ENCODE results near the gene CKB. TPM values are rescaled to one million over a fixed set of nuclear protein-coding genes. Genes with fewer than 3 reads are reported as not detected.
"Not testable (repeated sequence)": the region's sequence is repeated elsewhere in the genome, so short reads cannot be mapped to it uniquely, and the experiment has no call there.

Gene CKB
- polyA plus RNA-seq, 1 donor from 2014 or later = 0.61 TPM

DNA sequence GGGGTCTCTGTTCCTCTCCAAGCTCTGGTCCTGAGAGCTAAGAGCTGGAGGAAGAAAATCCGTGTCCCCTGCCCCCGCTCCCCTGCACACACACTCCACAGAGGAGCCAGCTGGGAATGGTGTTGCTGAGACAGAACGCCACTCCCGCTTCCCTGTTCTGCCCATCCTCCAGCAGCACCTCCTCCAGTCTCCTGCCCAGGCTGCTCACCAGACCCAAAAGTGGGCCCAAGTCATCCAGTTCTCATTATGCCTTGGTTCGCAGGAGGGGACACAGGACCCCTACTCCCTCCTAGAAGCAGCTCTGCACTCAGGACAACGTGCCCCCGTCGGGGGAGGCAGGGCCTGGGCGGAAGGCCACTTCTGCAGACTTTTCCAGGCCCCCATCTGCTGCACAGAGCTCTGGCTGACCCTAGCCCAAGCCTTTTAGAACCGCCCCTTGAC, 5.5 kb upstream of the CKB start:
- no peaks in the 10 kb centered on the region for H3K9me3 Mint-ChIP-seq
- peak overlapping the region; percentile 85 to 94 (median 94) for H3K27ac Mint-ChIP-seq
- peaks cover 3% of the 10 kb centered on the region for H3K27me3 Mint-ChIP-seq
- H3K4me1 Mint-ChIP-seq = peaks cover 20 to 29% (median 26%) of the 10 kb centered on the region in 3 donors
- H3K36me3 Mint-ChIP-seq = no peaks in the 10 kb centered on the region
- peak overlapping the region; percentile 86 to 96 (median 92) for H3K4me3 Mint-ChIP-seq

DNA sequence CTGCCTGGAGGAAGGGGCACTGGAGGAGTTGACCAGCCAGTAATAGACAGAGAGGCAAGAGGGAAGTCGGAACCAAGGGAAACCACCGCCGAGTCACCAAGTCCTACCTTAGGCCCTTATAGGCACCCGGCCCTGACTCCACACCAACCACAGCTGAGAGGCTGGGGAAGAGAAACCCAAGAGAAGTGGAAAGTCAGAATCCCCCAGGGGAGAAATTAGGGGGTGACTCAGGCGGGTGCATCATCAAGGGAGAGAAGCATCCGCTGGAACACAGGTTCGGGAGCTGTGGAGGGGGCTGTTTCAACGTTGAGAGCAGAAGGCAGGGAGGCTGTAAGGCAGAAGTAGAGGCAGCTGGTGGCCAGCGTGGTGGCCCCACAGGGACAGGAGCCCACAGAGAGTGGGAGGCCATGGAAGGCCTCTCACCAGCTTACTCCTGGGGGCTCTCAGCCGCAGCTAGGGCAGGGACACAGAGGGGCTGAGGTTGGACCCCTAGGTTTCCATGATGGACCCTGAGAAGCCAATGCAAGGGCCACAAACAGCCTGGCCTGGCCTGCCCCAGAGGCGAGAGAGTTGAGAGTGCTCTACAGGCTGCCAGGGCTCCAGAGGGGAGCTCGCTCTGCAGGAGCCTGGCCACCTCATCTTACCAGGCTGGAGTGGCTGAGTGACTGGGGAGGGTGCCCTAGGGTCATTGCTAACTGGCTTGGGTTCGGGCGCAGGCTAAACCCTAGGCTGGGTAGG, 4.9 kb upstream of the CKB start:
- Mint-ChIP-seq H3K4me1 (peaks cover 20 to 29% (median 26%) of the 10 kb centered on the region in 3 donors), H3K27ac (peak overlapping the region; percentile 85 to 96 (median 94)), H3K9me3 (no peaks in the 10 kb centered on the region), H3K4me3 (peak overlapping the region; percentile 35 to 86 (median 75)), H3K36me3 (no peaks in the 10 kb centered on the region), H3K27me3 (peaks cover 3% of the 10 kb centered on the region)

DNA sequence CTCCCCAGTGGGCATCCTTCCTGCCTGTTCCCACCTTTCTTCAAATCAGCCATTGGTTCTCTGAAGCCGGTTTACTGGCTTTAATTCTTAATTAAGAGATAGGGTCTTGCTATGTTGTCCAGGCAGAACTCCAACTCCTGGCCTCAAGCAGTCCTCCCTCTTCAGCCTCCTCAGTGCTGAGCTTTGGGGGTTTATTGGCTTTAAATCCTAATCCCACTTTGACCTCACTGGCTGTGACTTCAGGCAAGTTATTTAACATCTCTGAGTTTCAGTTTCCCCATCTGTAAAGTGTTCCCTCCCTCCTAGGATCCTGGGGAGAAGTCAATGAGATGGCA, 4.3 kb upstream of the CKB start:
- Mint-ChIP-seq H3K4me1 (peaks cover 20 to 29% (median 26%) of the 10 kb centered on the region in 3 donors), H3K9me3 (no peaks in the 10 kb centered on the region), H3K4me3 (peak overlapping the region in 2 of 4 donors; percentile 72 to 86), H3K27me3 (peaks cover 4% of the 10 kb centered on the region), H3K36me3 (no peaks in the 10 kb centered on the region), H3K27ac (peak overlapping the region in 2 of 3 donors; percentile 85 to 94)

DNA sequence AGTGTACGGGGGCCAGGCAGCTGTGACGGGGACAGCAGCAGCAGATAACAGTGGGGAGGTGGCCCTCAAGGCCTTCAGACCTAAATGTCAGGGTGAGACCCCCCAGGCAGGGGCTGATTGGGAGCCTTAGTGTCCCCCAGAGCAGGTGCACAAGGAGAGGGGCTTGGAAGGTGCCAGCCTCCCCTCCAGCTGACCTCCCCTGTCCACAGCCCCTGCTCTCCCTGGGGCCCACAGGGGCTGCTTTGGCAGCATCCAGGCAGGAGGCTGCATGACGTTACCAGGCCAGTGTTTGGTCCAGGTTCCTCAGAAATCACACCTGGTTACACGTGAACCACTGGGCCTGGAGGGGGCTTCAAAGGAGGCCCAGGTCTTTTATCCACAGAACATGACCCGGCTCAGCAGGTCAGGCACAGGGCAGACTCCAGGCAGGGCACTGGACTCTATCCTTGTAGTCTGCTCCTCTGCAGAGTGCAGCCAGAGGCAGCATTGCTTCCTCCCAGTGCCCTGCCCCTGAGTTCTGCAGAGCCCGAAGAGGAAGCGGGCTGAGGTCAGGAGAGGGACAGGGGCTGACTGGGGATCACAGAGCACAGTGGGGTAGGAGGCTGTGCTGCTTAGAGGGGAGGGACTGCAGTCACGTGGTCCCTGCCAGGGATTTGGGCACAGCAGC, 3.8 kb upstream of the CKB start:
- Mint-ChIP-seq H3K4me3 (peak overlapping the region in 1 of 4 donors; percentile 13), H3K4me1 (peaks cover 19 to 29% (median 26%) of the 10 kb centered on the region in 3 donors), H3K27ac (peak overlapping the region in 1 of 3 donors; percentile 71), H3K27me3 (peaks cover 4% of the 10 kb centered on the region), H3K9me3 (no peaks in the 10 kb centered on the region), H3K36me3 (no peaks in the 10 kb centered on the region)

DNA sequence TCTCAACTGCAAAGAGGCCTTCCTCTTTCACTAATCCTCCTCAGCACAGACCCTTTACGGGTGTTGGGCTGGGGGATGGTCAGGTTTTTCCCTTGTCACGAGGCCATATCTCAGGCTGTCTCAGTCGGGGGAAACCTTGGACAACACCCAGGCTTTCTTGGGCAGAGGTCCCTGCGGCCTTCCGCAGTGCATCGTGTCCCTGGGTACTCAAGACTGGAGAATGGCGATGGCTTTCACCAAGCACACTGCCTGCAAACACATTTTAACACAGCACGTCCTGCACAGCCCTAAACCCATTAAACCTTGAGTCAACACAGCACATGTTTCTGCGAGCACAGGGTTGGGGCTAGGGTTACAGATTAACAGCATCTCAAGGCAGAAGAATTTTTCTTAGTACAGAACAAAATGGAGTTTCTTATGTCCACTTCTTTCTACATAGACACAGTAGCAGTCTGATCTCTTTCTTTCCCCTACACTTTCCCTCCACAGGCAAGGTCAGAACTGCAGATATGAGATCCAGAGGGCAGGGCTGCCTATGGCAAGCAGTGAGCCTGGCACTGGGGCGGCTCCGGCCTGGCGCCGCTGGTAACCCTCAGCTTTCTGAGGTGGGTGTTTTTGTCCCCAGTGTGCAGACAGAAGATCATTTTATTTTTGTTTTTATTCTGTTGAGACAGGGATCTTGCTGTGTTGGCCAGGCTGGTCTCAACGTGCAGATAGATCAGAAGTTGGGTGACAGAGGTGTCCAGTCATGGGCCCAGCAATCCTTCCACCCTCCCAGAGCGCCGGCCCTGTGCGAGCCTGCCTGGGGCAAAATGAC, 3.0 kb upstream of the CKB start:
- H3K9me3 Mint-ChIP-seq, H3K27me3 Mint-ChIP-seq, H3K36me3 Mint-ChIP-seq: not testable (repeated sequence)
- Mint-ChIP-seq H3K27ac (peak overlapping the region in 1 of 3 donors; percentile 71), H3K4me3 (peak overlapping the region in 1 of 4 donors; percentile 13), H3K4me1 (peaks cover 19 to 29% (median 25%) of the 10 kb centered on the region in 3 donors)

DNA sequence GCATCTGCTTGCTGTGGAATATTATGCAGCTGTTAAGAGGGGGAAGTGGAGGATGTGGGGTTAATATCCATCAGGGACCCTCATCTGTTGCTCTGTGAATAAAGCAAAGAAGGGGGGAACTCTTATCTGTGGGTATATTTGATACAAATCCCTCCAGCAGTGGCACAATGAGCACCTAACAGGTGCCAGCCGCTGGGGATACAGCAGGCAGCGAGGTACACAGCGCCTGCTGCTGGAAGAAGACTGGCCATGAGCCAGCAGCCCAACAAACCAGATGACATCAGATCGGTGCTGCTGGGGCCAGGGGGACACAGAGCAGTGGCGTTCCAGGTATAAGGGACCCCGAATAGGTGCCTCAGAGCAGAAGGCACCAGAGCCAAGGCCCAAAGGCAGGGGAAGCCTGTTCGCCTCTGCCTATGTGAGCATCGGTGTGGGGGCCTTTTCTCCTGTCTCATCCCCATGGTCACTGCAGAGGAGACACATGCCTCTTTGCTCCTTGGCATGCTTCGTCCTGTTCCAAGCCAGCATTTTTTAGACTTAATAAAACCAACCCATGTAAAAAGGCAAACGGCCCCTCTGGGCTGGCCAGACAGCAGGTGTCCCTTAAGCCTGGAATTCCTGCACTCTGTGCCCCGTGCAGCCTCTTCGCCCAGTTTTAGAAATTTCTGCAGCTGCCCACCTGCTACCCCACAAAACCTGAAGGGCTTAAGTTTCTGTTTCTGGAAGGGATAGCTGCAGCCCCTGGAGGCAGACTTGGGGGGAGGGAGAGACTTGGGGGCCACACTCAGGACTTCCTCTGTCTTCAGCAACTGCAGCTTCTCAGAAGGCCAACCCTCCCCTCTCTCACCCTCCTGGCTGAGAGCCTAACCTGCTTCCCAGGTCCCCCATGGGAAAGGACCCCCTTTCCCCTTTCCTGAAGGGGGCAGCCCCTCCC, 1.6 kb upstream of the CKB start:
- Mint-ChIP-seq H3K4me3 (peak overlapping the region in 3 of 4 donors; percentile 16 to 64 (median 52)), H3K27ac (peak overlapping the region in 2 of 3 donors; percentile 28 to 90), H3K9me3 (no peaks in the 10 kb centered on the region), H3K36me3 (no peaks in the 10 kb centered on the region), H3K4me1 (peaks cover 12 to 17% (median 16%) of the 10 kb centered on the region in 3 donors), H3K27me3 (peaks cover 13% of the 10 kb centered on the region)

DNA sequence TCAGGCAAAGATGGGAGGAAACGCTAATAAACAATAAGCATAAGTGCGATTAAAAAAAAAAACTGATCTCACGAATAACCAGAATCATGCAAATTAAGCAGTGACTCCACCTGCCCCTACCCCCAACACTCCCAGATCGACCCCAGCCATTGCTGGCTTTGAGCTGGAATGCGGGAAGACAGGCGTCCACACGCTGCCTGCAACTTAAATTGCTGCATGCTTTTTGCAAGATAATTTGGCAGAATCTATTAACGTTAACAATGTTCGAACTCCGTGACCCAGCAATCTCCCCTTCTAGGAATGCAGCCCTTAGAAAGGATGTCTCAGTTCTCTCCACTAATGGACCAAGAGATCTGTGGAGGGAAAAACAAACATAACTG, 935 bp upstream of the CKB start:
- H3K9me3 Mint-ChIP-seq = no peaks in the 10 kb centered on the region
- H3K4me1 Mint-ChIP-seq = peaks cover 10 to 17% (median 16%) of the 10 kb centered on the region in 3 donors
- H3K27me3 Mint-ChIP-seq = peaks cover 13% of the 10 kb centered on the region
- H3K4me3 Mint-ChIP-seq = peak overlapping the region; percentile 7 to 64 (median 24)
- no peaks in the 10 kb centered on the region for H3K36me3 Mint-ChIP-seq
- H3K27ac Mint-ChIP-seq = peak overlapping the region in 1 of 3 donors; percentile 90

DNA sequence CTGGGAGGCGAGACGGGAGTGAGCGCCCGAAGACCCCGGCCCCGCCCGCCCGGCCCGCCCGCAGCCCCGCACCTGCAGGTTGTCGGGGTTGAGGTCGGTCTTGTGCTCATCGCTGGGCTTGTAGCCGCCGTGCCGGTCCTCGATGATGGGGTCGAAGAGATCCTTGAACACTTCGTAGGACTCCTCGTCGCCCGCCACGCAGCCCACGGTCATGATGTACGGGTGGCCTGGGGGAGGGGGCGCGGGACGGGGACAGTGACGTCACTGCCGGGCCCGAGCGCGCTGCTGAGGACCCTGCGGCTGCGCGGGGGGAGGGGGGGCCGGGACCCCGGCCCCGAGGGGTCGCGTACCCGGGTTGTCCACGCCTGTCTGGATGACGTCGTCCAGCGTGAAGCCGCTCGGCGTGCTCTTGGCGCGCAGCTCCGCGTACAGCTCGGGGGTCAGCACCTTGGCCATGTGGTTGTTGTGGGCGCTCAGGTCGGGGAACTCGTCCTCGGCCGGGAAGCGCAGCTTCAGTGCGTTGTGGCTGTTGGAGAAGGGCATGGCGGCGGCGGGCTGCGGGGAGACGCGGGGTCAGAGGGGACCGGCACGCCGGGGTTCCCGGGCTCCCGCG, 573 bp downstream of the CKB start:
- Mint-ChIP-seq H3K4me1 (peaks cover 3 to 11% (median 3%) of the 10 kb centered on the region in 3 donors), H3K36me3 (no peaks in the 10 kb centered on the region)

DNA sequence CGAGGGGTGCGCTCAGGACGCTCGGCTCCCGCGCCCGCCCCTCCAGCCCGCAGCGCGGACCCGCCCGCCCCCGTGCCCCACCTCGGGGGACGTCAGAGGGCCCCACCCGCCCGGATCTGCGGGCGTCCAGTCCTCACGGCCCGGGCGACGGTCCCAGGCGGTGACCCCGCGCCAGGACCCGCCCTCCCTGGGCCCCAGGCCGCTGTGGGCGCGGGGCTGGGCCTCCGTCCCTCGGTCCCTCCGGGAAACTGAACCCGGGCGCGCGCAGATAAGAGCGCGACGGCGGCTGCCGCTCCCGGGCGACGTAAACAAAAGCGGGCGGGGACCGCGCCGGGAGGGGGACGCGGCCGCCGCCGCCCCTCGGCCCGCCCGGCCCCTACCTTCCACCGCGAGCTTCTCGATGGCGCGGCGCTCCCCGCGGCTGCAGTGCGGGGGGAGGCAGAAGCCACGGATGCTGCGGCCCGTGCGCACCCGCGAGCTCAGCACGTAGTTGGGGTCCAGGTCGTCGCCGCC, 1.1 kb downstream of the CKB start:
- peaks cover 13% of the 10 kb centered on the region for H3K27me3 Mint-ChIP-seq
- H3K4me3 Mint-ChIP-seq = peak overlapping the region in 3 of 4 donors; percentile 41 to 77 (median 70)

More for the DNA sequence above, 573 bp downstream of the CKB start:
- H3K9me3 Mint-ChIP-seq = no peaks in the 10 kb centered on the region
- no peak overlapping the region for H3K27ac Mint-ChIP-seq
- peak overlapping the region in 3 of 4 donors; percentile 65 to 73 (median 70) for H3K4me3 Mint-ChIP-seq
- peaks cover 13% of the 10 kb centered on the region for H3K27me3 Mint-ChIP-seq

DNA sequence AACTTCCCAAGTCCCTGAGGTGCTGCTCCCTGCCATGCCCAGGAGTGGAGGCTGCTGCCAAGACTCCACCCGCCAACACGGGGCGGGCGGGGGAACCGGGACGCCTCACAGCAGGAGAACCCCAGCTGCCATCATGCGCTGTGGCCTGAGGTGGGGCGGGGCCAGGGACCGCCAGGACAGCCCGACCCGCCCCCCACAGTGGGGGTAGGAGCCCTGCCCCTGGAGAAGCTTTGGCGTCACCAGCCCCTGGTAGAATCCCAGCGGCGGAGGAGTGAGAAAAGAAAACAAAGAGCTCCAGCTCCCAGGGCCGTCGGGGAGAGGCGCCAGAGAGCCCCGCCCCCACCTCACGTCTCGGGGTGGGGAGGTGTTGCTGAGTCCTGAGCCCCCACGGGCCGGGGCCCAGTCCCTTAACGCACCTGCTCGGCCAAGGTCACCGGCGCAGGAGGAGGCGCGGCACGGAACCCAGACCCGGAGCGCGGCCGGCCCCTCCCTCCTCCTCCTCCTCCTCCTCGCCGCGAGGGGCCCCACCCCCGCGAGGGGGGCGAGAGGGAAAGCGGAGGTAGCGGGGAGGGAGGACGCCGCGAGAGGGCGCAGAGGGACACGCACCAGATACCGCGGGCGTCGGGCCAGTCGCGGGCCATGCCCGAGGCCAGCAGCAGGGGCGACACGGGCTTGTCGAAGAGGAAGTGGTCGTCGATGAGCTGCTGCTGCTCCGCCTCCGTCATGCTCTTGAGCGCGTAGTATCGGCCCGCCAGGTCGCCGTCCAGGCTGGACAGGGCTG, 1.8 kb downstream of the CKB start:
- no peaks in the 10 kb centered on the region for H3K9me3 Mint-ChIP-seq
- peak overlapping the region in 3 of 4 donors; percentile 62 to 85 (median 81) for H3K4me3 Mint-ChIP-seq
- no peaks in the 10 kb centered on the region for H3K36me3 Mint-ChIP-seq
- peaks cover 13% of the 10 kb centered on the region for H3K27me3 Mint-ChIP-seq
- H3K4me1 Mint-ChIP-seq = peaks cover 1 to 9% (median 1%) of the 10 kb centered on the region in 3 donors
- H3K27ac Mint-ChIP-seq = peak overlapping the region in 1 of 3 donors; percentile 39

More for the DNA sequence above, 1.1 kb downstream of the CKB start:
- Mint-ChIP-seq H3K27ac (no peak overlapping the region), H3K9me3 (no peaks in the 10 kb centered on the region), H3K36me3 (no peaks in the 10 kb centered on the region), H3K4me1 (peaks cover 1 to 9% (median 1%) of the 10 kb centered on the region in 3 donors)

DNA sequence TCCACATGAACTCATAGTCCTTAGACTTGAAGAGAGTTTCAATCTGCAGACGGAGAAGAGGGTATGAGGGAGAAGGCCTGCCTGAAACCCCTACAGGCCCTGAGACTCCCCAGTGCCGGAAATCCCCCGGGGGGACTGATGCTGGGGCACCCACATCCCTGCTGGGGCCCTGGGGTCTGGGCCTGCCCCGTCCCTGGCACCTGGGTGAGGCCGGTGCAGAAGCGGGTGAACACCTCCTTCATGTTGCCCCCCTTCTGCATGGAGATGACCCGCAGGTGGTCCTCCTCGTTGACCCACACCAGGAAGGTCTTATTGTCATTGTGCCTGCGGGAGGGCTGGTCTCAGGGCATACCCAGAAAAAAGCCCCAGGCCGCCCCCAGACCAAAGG, 2.4 kb downstream of the CKB start:
- peak overlapping the region in 1 of 3 donors; percentile 39 for H3K27ac Mint-ChIP-seq
- H3K9me3 Mint-ChIP-seq = no peaks in the 10 kb centered on the region
- no peaks in the 10 kb centered on the region for H3K36me3 Mint-ChIP-seq
- H3K4me1 Mint-ChIP-seq = peaks cover 1 to 9% (median 1%) of the 10 kb centered on the region in 3 donors
- peaks cover 13% of the 10 kb centered on the region for H3K27me3 Mint-ChIP-seq
- peak overlapping the region; percentile 62 to 85 (median 80) for H3K4me3 Mint-ChIP-seq

DNA sequence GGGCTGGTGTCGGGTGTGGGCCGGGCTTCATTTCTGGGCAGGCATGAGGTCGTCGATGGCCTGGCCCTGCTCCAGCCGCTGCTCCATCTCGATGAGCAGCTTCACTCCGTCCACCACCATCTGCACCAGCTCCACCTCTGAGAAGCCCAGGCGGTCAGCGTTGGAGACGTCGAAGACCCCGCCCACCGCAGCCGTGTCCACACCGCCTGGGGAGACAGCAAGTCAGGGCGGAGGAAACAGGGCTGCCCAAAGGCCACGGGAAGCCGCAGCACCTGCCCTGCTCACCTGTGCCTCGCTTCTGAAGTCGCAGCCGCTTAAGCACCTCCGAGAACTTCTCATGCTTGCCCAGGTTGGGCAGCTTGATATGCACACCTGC, 2.8 kb downstream of the CKB start:
- peak overlapping the region in 1 of 3 donors; percentile 39 for H3K27ac Mint-ChIP-seq
- peaks cover 1 to 9% (median 1%) of the 10 kb centered on the region in 3 donors for H3K4me1 Mint-ChIP-seq
- H3K36me3 Mint-ChIP-seq = no peaks in the 10 kb centered on the region
- H3K9me3 Mint-ChIP-seq = no peaks in the 10 kb centered on the region
- peaks cover 13% of the 10 kb centered on the region for H3K27me3 Mint-ChIP-seq
- H3K4me3 Mint-ChIP-seq = peak overlapping the region in 2 of 4 donors; percentile 80 to 85
